ENCODE measurements around the gene NOXRED1. TPM values are rescaled to one million over a fixed set of nuclear protein-coding genes. Genes with fewer than 3 reads are reported as not detected.
A peak's percentile ranks its signal among the peaks of the same experiment; 100 is the strongest.

Gene NOXRED1
- total RNA-seq, 4 donors from 2014 or later: 0.41 to 0.76 TPM; not detected in 2

- no peaks in the 10 kb centered on the region for H3K27me3 ChIP-seq
- no peaks in the 10 kb centered on the region for H3K36me3 ChIP-seq
- TF ChIP-seq CTCF (IDR thresholded peaks at IDR 0.05) (no peak), POLR2A (IDR thresholded peaks at IDR 0.05) (no peak)
- no peaks in the 10 kb centered on the region for H3K9me3 ChIP-seq
- no peak overlapping the region for H3K27ac ChIP-seq
- peak overlapping the region in 1 of 2 donors; percentile 87 for H3K4me3 ChIP-seq
- intact Hi-C loops (cut with DNase I; ENCODE audit: low total_unique reads): no loop called here
- H3K4me1 ChIP-seq: no peaks in the 10 kb centered on the region
- DNase-seq: no peak
Measured at GRCh38 chr14:77455966-77456640, 32.8 kb upstream of the NOXRED1 start.

DNA sequence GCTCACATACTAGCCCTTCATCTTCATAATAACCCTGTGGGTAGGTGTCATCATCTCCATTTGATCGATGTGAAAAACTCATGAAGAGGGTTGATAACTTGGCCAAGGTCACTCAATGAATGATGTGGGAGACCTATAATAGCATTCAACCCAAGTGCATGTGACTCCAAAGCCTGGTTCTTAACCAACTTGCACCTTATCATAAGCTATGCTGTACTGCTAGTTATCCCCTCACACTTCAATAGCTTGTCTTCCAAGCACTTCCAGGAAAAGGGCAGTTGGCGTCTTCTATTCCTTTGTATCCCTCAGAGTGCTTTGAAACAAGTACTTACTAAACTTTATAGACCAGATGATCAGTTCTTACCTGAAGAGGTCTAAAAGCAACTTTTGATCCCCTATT lies 18.9 kb upstream of the NOXRED1 start:
- no peak for DNase-seq
- Histone ChIP-seq H3K27ac (no peak overlapping the region), H3K36me3 (no peaks in the 10 kb centered on the region), H3K9me3 (no peaks in the 10 kb centered on the region), H3K27me3 (no peaks in the 10 kb centered on the region), H3K4me3 (no peak overlapping the region), H3K4me1 (no peaks in the 10 kb centered on the region)
- intact Hi-C loops (cut with DNase I; ENCODE audit: low total_unique reads): no loop called here
- TF ChIP-seq POLR2A (IDR thresholded peaks at IDR 0.05) (no peak), CTCF (IDR thresholded peaks at IDR 0.05) (no peak)

DNA sequence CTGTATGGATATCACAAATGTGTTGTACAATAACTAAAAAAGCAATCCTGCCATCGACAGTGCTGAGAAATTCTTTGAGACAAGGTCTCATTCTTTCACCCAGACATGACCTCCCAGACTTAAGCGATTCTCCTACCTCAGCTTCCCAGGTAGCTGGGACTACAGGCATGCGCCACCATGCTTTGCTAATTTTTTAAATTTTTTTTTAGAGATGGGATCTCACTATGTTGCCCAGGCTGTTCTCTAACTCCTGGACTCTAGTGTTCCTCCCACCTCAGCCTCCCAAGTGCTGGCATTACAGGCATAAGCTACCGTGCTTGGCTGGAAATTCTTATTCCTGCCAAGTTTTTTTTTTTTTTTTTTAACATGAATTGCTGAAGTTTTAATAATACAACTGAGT lies 16.5 kb upstream of the NOXRED1 start:
- no peaks in the 10 kb centered on the region for H3K27me3 ChIP-seq
- intact Hi-C loops (cut with DNase I; ENCODE audit: low total_unique reads): no loop called here
- TF ChIP-seq POLR2A (IDR thresholded peaks at IDR 0.05) (no peak), CTCF (IDR thresholded peaks at IDR 0.05) (no peak)
- no peaks in the 10 kb centered on the region for H3K9me3 ChIP-seq
- H3K27ac ChIP-seq: no peak overlapping the region
- DNase-seq: no peak
- no peaks in the 10 kb centered on the region for H3K4me1 ChIP-seq
- H3K36me3 ChIP-seq: no peaks in the 10 kb centered on the region
- H3K4me3 ChIP-seq: no peak overlapping the region

GRCh38 chr14:77438596-77438995 lies 15.3 kb upstream of the NOXRED1 start:
- no peaks in the 10 kb centered on the region for H3K36me3 ChIP-seq
- H3K27me3 ChIP-seq: no peaks in the 10 kb centered on the region
- intact Hi-C loops (cut with DNase I; ENCODE audit: low total_unique reads): no loop called here
- H3K27ac ChIP-seq: no peak overlapping the region
- H3K4me1 ChIP-seq: no peaks in the 10 kb centered on the region
- no peak overlapping the region for H3K4me3 ChIP-seq
- no peaks in the 10 kb centered on the region for H3K9me3 ChIP-seq
- DNase-seq: no peak
- TF ChIP-seq POLR2A (IDR thresholded peaks at IDR 0.05): no peak
- TF ChIP-seq CTCF (IDR thresholded peaks at IDR 0.05): no peak

GRCh38 chr14:77436042-77436441 lies 12.7 kb upstream of the NOXRED1 start:
- DNase-seq: no peak
- H3K9me3 ChIP-seq: no peaks in the 10 kb centered on the region
- no peaks in the 10 kb centered on the region for H3K36me3 ChIP-seq

More at GRCh38 chr14:77436042-77436441, 12.7 kb upstream of the NOXRED1 start:
- Histone ChIP-seq H3K4me3 (no peak overlapping the region), H3K27me3 (no peaks in the 10 kb centered on the region), H3K27ac (no peak overlapping the region), H3K4me1 (no peaks in the 10 kb centered on the region)
- TF ChIP-seq POLR2A (IDR thresholded peaks at IDR 0.05) (no peak), CTCF (IDR thresholded peaks at IDR 0.05) (no peak)
- intact Hi-C loops (cut with DNase I; ENCODE audit: low total_unique reads): no loop called here
